Neural cell (in vitro differentiated cells): ENCODE data around the gene RHEX.

Experiments
- CTCF ChIP-seq: fragments of 450-650 bp; IDR thresholded peaks from 2 replicates; pipeline ENCODE4 v1.5.1; 2014; ENCODE audit warnings: antibody characterized with exemption, mild to moderate bottlenecking, moderate library complexity; ENCODE audit not compliant: poor library complexity, severe bottlenecking
- MXI1 ChIP-seq: fragments of 450-650 bp; conservative IDR thresholded peaks from 2 replicates; pipeline ENCODE4 v1.6.1; 2014; ENCODE audit warnings: antibody characterized with exemption, mild to moderate bottlenecking; ENCODE audit not compliant: poor library complexity, severe bottlenecking

- TF ChIP-seq CTCF (no peak), MXI1 (no peak)
These were observed 31.2 kb upstream of the RHEX start for GRCh38 chr1:206021626-206022365.
